Fibroblast of lung (primary cell): ENCODE data around the gene SPAG9. TPM values are rescaled to one million over a fixed set of nuclear protein-coding genes. Genes with fewer than 3 reads are reported as not detected.

Source experiments
- DNase-seq, 2 donors: peaks; one replicate each; pipeline versions ENCODE4 v3.0.0 to v3.0.0-alpha.2; 2010; ENCODE audit warnings: low read depth in 2 of 2
- H2AFZ ChIP-seq: 2 replicates; pipeline ENCODE4 v1.5.1; 2012; ENCODE audit warnings: low read length, control low read depth, inconsistent platforms
- H3K27ac ChIP-seq: 2 replicates; pipeline ENCODE4 v1.5.1; 2011; ENCODE audit warnings: low read length, control low read depth; ENCODE audit not compliant: insufficient read depth
- H3K27me3 ChIP-seq: 2 replicates; pipeline ENCODE4 v1.5.1; 2011; ENCODE audit warnings: mild to moderate bottlenecking, low read length; ENCODE audit not compliant: control insufficient read depth, insufficient read depth
- H3K36me3 ChIP-seq: 2 replicates; pipeline ENCODE4 v1.5.1; 2011; ENCODE audit warnings: low read length; ENCODE audit not compliant: control insufficient read depth, insufficient read depth
- H3K4me1 ChIP-seq: 2 replicates; pipeline ENCODE4 v1.5.1; 2011; ENCODE audit warnings: low read length; ENCODE audit not compliant: control insufficient read depth, insufficient read depth; ENCODE audit errors: extremely low read depth
- H3K4me2 ChIP-seq: 2 replicates; pipeline ENCODE4 v1.5.1; 2011; ENCODE audit warnings: low read length, control low read depth; ENCODE audit not compliant: insufficient read depth; ENCODE audit errors: extremely low read depth
- H3K4me3 ChIP-seq, 4 experiments: fragments of 200-600 bp in 1 of 4; sonication (generic) in 1 of 4; replicated peaks in 1 of 4; 2 replicates each; pipeline ENCODE4 v1.5.1; 2011 to 2016; ENCODE audit warnings: low read length in 4 of 4, low read depth in 3 of 4, mild to moderate bottlenecking in 3 of 4, control low read depth in 2 of 4, inconsistent platforms in 1 of 4, mixed read lengths in 1 of 4; ENCODE audit not compliant: insufficient read depth in 1 of 4; ENCODE audit errors: control extremely low read depth in 1 of 4
- H3K79me2 ChIP-seq: 2 replicates; pipeline ENCODE4 v1.5.1; 2012; ENCODE audit warnings: mild to moderate bottlenecking, low read length, inconsistent platforms; ENCODE audit not compliant: control insufficient read depth, insufficient read depth
- H3K9ac ChIP-seq: 2 replicates; pipeline ENCODE4 v1.5.1; 2011; ENCODE audit warnings: mild to moderate bottlenecking, low read length, control low read depth; ENCODE audit not compliant: insufficient read depth
- H3K9me3 ChIP-seq: 2 replicates; pipeline ENCODE4 v1.5.1; 2012; ENCODE audit warnings: low read depth, low read length; ENCODE audit not compliant: control insufficient read depth, insufficient read depth
- H4K20me1 ChIP-seq: 2 replicates; pipeline ENCODE4 v1.5.1; 2011; ENCODE audit warnings: low read length; ENCODE audit not compliant: control insufficient read depth, insufficient read depth; ENCODE audit errors: extremely low read depth
- CTCF ChIP-seq, 2 donors: IDR thresholded peaks in 1 of 2; conservative IDR thresholded peaks in 1 of 2; 1 replicate in 1 of 2; 2 replicates in 1 of 2; pipeline ENCODE4 v1.5.1; 2011 to 2012; ENCODE audit warnings: low read length in 2 of 2, control low read depth in 1 of 2, inconsistent platforms in 1 of 2, low read depth in 1 of 2, mild to moderate bottlenecking in 1 of 2
- EZH2 ChIP-seq: IDR thresholded peaks from 2 replicates; pipeline ENCODE4 v1.5.1; 2012; ENCODE audit warnings: low read length, control low read depth, mild to moderate bottlenecking; ENCODE audit errors: missing control alignments
- polyA plus RNA-seq, 2 donors: library from polyadenylated mRNA; depleted of rRNA in 1 of 2; stranded (reverse) in 1 of 2; unstranded in 1 of 2; fragments of >200 nt; gene quantifications; 2 replicates each; pipeline ENCODE4 v1.2.1, GENCODE V29; 2011 to 2012; ENCODE audit warnings: missing spikeins in 1 of 2
- total RNA-seq: library from RNA; depleted of rRNA; stranded (reverse); fragments of >200 nt; gene quantifications from 2 replicates; pipeline ENCODE4 v1.2.1, GENCODE V29; 2014

SPAG9 gene
- total and polyA plus RNA-seq, 2 donors (not counting 1 experiment from before 2014, with no cell fraction given): 49.8 to 126 TPM

- Histone ChIP-seq H4K20me1 (no peaks in the 10 kb centered on the region), H3K79me2 (no peaks in the 10 kb centered on the region), H3K36me3 (no peaks in the 10 kb centered on the region), H3K4me2 (no peak overlapping the region), H3K9me3 (no peaks in the 10 kb centered on the region), H3K27me3 (no peaks in the 10 kb centered on the region), H3K9ac (no peak overlapping the region), H3K4me3 (no peak overlapping the region), H2AFZ (no peak overlapping the region), H3K27ac (no peak overlapping the region), H3K4me1 (peaks cover 16% of the 10 kb centered on the region)
- TF ChIP-seq CTCF (conservative IDR thresholded peaks at IDR 0.05 in 1 of 2, IDR thresholded peaks at IDR 0.05 in 1 of 2; ENCODE audit: low read depth in 1 of 2, low read length in 2 of 2): no peak
- no peak for TF ChIP-seq EZH2
- no peak for DNase-seq
Measured at GRCh38 chr17:50956409-50956749, 164.3 kb downstream of the SPAG9 start.

- no peaks in the 10 kb centered on the region for H3K27me3 ChIP-seq
- H4K20me1 ChIP-seq: no peaks in the 10 kb centered on the region
- no peak for DNase-seq
- no peaks in the 10 kb centered on the region for H3K9me3 ChIP-seq
- H2AFZ ChIP-seq: no peak overlapping the region
- no peaks in the 10 kb centered on the region for H3K79me2 ChIP-seq
- peaks cover 18% of the 10 kb centered on the region for H3K4me1 ChIP-seq
- no peaks in the 10 kb centered on the region for H3K36me3 ChIP-seq
- no peak overlapping the region for H3K4me2 ChIP-seq
- H3K9ac ChIP-seq: no peak overlapping the region
- H3K27ac ChIP-seq: no peak overlapping the region
- TF ChIP-seq CTCF (conservative IDR thresholded peaks at IDR 0.05 in 1 of 2, IDR thresholded peaks at IDR 0.05 in 1 of 2; ENCODE audit: low read depth in 1 of 2, low read length in 2 of 2): no peak
- TF ChIP-seq EZH2: no peak
- no peak overlapping the region for H3K4me3 ChIP-seq
Measured at GRCh38 chr17:50955667-50956120, 165.0 kb downstream of the SPAG9 start.

GRCh38 chr17:50955160-50955559, 165.5 kb downstream of the SPAG9 start:
- Histone ChIP-seq H3K27me3 (no peaks in the 10 kb centered on the region), H4K20me1 (no peaks in the 10 kb centered on the region), H3K4me1 (peaks cover 23% of the 10 kb centered on the region), H3K9me3 (no peaks in the 10 kb centered on the region), H3K79me2 (no peaks in the 10 kb centered on the region), H3K4me2 (no peak overlapping the region), H3K27ac (no peak overlapping the region), H2AFZ (no peak overlapping the region), H3K4me3 (no peak overlapping the region), H3K9ac (no peak overlapping the region), H3K36me3 (no peaks in the 10 kb centered on the region)
- DNase-seq: no peak
- TF ChIP-seq CTCF (conservative IDR thresholded peaks at IDR 0.05 in 1 of 2, IDR thresholded peaks at IDR 0.05 in 1 of 2; ENCODE audit: low read depth in 1 of 2, low read length in 2 of 2) (no peak), EZH2 (no peak)
